ENCODE data around the gene FAM210B.

DNA sequence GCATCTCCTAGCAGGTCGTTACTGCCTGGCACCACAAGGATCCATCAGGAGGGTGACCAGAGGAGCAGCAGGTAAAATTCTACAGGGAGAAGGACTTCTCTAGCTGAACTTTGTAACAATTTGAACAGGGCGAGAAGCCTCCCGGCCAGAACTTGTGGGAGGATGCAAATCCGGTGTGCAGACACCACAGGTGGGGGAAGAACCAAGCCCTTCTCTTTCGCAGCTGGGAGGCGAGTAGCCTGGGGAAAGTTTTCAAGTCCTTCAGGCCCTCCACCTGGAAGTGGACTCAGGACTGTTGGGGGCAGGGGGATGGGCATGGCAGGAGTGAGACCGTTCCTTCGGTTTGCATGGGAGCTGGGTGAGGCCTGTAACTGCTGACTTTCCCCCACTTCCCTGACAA is 42.7 kb upstream of the FAM210B start:
- TF ChIP-seq CTCF (conservative IDR thresholded peaks at IDR 0.05; ENCODE audit: low read depth in 2 of 2) (no peak), EZH2 (IDR thresholded peaks at IDR 0.05; ENCODE audit: low read depth, unreplicated experiment) (no peak), CREB1 (CRISPR knock-in tag; IDR thresholded peaks at IDR 0.05; ENCODE audit: low read depth) (no peak), JUNB (IDR thresholded peaks at IDR 0.05; ENCODE audit: unreplicated experiment) (no peak), POLR2AphosphoS5 (IDR thresholded peaks at IDR 0.05; ENCODE audit: low read depth) (no peak), EZH2phosphoT487 (IDR thresholded peaks at IDR 0.05; ENCODE audit: unreplicated experiment) (no peak), STAT1 (IDR thresholded peaks at IDR 0.05; ENCODE audit: unreplicated experiment) (no peak), ZNF331 (CRISPR knock-in tag; IDR thresholded peaks at IDR 0.05; ENCODE audit: low read depth) (no peak)
- TF ChIP-seq, protein P1, sequence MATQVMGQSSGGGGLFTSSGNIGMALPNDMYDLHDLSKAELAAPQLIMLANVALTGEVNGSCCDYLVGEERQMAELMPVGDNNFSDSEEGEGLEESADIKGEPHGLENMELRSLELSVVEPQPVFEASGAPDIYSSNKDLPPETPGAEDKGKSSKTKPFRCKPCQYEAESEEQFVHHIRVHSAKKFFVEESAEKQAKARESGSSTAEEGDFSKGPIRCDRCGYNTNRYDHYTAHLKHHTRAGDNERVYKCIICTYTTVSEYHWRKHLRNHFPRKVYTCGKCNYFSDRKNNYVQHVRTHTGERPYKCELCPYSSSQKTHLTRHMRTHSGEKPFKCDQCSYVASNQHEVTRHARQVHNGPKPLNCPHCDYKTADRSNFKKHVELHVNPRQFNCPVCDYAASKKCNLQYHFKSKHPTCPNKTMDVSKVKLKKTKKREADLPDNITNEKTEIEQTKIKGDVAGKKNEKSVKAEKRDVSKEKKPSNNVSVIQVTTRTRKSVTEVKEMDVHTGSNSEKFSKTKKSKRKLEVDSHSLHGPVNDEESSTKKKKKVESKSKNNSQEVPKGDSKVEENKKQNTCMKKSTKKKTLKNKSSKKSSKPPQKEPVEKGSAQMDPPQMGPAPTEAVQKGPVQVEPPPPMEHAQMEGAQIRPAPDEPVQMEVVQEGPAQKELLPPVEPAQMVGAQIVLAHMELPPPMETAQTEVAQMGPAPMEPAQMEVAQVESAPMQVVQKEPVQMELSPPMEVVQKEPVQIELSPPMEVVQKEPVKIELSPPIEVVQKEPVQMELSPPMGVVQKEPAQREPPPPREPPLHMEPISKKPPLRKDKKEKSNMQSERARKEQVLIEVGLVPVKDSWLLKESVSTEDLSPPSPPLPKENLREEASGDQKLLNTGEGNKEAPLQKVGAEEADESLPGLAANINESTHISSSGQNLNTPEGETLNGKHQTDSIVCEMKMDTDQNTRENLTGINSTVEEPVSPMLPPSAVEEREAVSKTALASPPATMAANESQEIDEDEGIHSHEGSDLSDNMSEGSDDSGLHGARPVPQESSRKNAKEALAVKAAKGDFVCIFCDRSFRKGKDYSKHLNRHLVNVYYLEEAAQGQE (IDR thresholded peaks at IDR 0.05; ENCODE audit: unreplicated experiment) = no peak
